CD8-positive, alpha-beta memory T cell (primary cell): ENCODE measurements around the gene FBXL19. TPM values are rescaled to one million over a fixed set of nuclear protein-coding genes. Genes with fewer than 3 reads are reported as not detected.

ENCODE experiments used
- CTCF ChIA-PET: fragments of 350-600 bp; sonication (Branson Sonifier 250); formaldehyde crosslinking; loops from one replicate; lab custom pipeline; 2021; ENCODE audit warnings: antibody characterized with exemption; lab: Charles Lee
- POLR2A ChIA-PET: fragments of 350-600 bp; sonication (Branson Sonifier 250); formaldehyde crosslinking; loops from one replicate; lab custom pipeline; 2021; ENCODE audit warnings: antibody characterized with exemption; lab: Charles Lee
- DNase-seq, 5 donors: peaks; one replicate each; pipeline versions ENCODE4 v3.0.0 to v3.0.0-alpha.2; 2020 to 2022; ENCODE audit warnings: mixed read lengths in 1 of 5
- H3K27ac ChIP-seq: one replicate; pipeline ENCODE4 v1.7.0; 2013; ENCODE audit warnings: low read depth, mild to moderate bottlenecking, low read length, moderate library complexity
- H3K27me3 ChIP-seq: 2 replicates; pipeline ENCODE4 v1.7.0; 2013; ENCODE audit warnings: low read length, mild to moderate bottlenecking; ENCODE audit not compliant: insufficient read depth, poor library complexity, severe bottlenecking
- H3K36me3 ChIP-seq: 2 replicates; pipeline ENCODE4 v1.7.0; 2013; ENCODE audit warnings: mild to moderate bottlenecking, low read length, moderate library complexity; ENCODE audit not compliant: insufficient read depth
- H3K4me1 ChIP-seq: 2 replicates; pipeline ENCODE4 v1.7.0; 2013; ENCODE audit warnings: mild to moderate bottlenecking, low read length, moderate library complexity; ENCODE audit not compliant: insufficient read depth
- H3K4me3 ChIP-seq: 2 replicates; pipeline ENCODE4 v1.7.0; 2013; ENCODE audit warnings: mild to moderate bottlenecking, low read length
- H3K9me3 ChIP-seq: 2 replicates; pipeline ENCODE4 v1.7.0; 2013; ENCODE audit warnings: mild to moderate bottlenecking, low read length
- H3K27ac Mint-ChIP-seq, 8 donors: one replicate each; pipeline ENCODE4 v1.8.0; 2020 to 2021; ENCODE audit warnings: mixed read lengths in 8 of 8, mild to moderate bottlenecking in 6 of 8, inconsistent platforms in 3 of 8, moderate library complexity in 3 of 8
- H3K27me3 Mint-ChIP-seq, 2 donors: one replicate each; pipeline ENCODE4 v1.8.0; 2020 to 2021; ENCODE audit warnings: mixed read lengths in 2 of 2, mild to moderate bottlenecking in 1 of 2, moderate library complexity in 1 of 2
- H3K36me3 Mint-ChIP-seq, 3 donors: one replicate each; pipeline ENCODE4 v1.8.0; 2020 to 2021; ENCODE audit warnings: mixed read lengths in 3 of 3, inconsistent platforms in 1 of 3, mild to moderate bottlenecking in 1 of 3
- H3K4me1 Mint-ChIP-seq, 3 donors: one replicate each; pipeline ENCODE4 v1.8.0; 2020 to 2021; ENCODE audit warnings: mixed read lengths in 3 of 3, inconsistent platforms in 1 of 3, mild to moderate bottlenecking in 1 of 3
- H3K4me3 Mint-ChIP-seq, 7 donors: one replicate each; pipeline ENCODE4 v1.8.0; 2020 to 2021; ENCODE audit warnings: mixed read lengths in 7 of 7, mild to moderate bottlenecking in 6 of 7, moderate library complexity in 4 of 7, inconsistent platforms in 2 of 7
- H3K9me3 Mint-ChIP-seq, 5 donors: one replicate each; pipeline ENCODE4 v1.8.0; 2020 to 2022; ENCODE audit warnings: mixed read lengths in 5 of 5, mild to moderate bottlenecking in 3 of 5, moderate library complexity in 2 of 5, inconsistent platforms in 1 of 5
- polyA plus RNA-seq: library from polyadenylated mRNA; unstranded; fragments of 300-500 nt; fragmentation: Illumina TruSeq; gene quantifications from one replicate; pipeline ENCODE4 v1.2.3, GENCODE V29; 2021
- total RNA-seq, 2 experiments: library from RNA; stranded (reverse); gene quantifications; one replicate each; pipeline ENCODE4 v1.2.3, GENCODE V29; 2021

Gene FBXL19
- total and polyA plus RNA-seq, 3 experiments from 2014 or later, result 0.25 to 29.2 (median 28.7) TPM

DNA sequence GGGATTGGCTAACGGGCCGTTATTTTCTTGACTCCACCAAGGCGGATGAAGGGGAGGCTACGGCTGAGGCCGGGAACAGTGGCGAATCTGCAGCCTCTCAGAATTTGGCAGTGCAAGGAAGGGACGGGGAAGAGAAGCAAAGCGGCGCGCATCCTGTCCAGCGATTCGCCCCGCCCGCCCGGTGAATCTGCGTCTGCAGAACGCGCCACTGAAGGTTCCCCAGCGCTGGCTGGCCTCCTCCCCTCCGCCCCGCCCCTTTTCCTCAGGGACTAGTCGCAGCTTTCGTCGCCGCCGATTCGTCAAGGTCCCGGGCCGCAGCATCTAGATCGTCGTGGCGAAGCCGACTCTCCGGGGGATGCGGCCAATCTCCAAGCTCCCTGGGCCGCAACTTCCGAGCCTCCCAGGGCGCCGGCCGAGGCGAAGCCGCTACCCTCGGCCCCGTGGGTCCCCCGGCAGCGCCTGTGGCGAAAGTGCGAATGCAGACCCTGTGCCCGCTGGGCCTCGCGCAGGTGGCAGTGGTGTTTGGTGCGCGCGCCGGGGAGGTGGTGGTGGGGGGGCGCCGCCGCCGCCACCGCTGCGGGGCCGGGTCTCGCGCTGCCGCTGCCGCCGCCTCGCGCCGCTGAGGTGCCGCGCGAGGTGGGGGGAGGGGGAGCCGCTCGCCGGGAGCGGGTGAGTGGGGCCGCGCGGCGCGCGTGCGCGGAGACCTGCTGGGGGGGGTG lies 34.2 kb downstream of the FBXL19 start, which contains the start of gene SETD1A:
TSS of gene SETD1A (plus strand) at position 299 of the 719 bp plus-strand sequence. CDS start 978 bp downstream, outside the sequence.
- Histone ChIP-seq H3K4me1 (peaks cover 24% of the 10 kb centered on the region), H3K9me3 (no peaks in the 10 kb centered on the region), H3K27me3 (no peaks in the 10 kb centered on the region), H3K27ac (peak within 1 kb of the TSS; percentile 96), H3K36me3 (peaks cover 22% of the 10 kb centered on the region), H3K4me3 (peak within 1 kb of the TSS; percentile 98)
- ChIA-PET CTCF (no interaction called here), POLR2A (interaction anchor here (0.5 to 1.1 kb wide), 3 partner anchors 116 to 185 kb away, joined by 3 to 4 read pairs (median 3); partner anchors contain the start of genes KAT8 and ZNF668)
- peak; percentile 94 to 98 (median 97) for DNase-seq
- Mint-ChIP-seq H3K4me1 (peaks cover 26 to 41% (median 27%) of the 10 kb centered on the region in 3 donors), H3K27me3 (no peaks in the 10 kb centered on the region), H3K36me3 (peaks cover 0 to 44% (median 9%) of the 10 kb centered on the region in 3 donors), H3K4me3 (peak within 1 kb of the TSS; percentile 93 to 99 (median 97)), H3K27ac (peak within 1 kb of the TSS; percentile 97 to 100 (median 98)), H3K9me3 (no peaks in the 10 kb centered on the region)

DNA sequence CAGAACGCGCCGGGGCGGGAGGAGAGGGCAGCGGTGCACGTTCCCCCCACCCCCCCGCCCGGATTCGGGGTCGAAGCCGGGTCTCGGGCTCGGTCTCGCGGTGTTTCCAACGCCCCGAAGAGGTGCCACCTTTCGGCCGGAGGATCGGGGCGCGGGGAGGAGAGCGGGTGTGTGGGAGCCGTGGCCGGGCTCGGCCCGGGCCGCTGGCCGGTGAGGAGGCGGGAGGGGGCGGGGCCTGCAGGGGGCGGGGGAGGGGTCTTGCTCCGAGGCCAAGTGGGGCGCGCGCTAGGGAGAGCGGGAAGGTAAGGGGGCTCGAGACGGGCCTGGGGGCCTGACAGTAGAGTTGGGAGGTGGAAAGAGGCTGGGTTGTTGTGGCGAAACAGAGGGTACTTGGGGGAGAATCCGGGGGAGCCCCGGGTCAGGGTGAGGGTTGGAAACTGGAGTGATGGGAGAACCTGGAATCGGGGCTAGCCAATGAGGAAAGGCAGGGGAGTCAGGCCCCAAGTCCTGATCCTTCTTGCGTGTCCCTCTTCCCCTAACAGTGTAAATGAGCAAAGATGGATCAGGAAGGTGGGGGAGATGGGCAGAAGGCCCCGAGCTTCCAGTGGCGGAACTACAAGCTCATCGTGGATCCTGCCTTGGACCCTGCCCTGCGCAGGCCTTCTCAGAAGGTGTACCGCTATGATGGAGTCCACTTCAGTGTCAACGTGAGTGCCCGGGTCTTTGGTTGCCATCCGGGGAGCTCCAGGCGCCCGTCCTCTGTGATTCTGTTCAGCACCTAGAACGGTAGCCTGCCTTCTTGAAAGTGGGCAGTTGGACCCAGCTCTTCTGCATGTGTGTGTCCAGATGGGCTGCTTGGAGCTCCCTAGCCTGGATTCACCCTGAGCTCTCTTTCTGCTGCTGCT lies 35.1 kb downstream of the FBXL19 start:
- peaks cover 24% of the 10 kb centered on the region for H3K4me1 ChIP-seq
- H3K27ac Mint-ChIP-seq, result peak overlapping the region; percentile 84 to 96 (median 93)
- H3K36me3 ChIP-seq, result peaks cover 29% of the 10 kb centered on the region
- H3K9me3 ChIP-seq, result no peaks in the 10 kb centered on the region
- ChIA-PET POLR2A (interaction anchor here (1.1 kb wide), 1 partner anchor 184 kb away, joined by 4 read pairs; no protein-coding TSS in a partner anchor), CTCF (interaction anchor here (0.9 to 1.0 kb wide), 3 partner anchors 26 to 145 kb away, joined by 3 to 5 read pairs (median 4); partner anchors contain the start of gene HSD3B7)
- H3K4me1 Mint-ChIP-seq, result peaks cover 27 to 44% (median 28%) of the 10 kb centered on the region in 3 donors
- H3K9me3 Mint-ChIP-seq, result no peaks in the 10 kb centered on the region
- peaks cover 0 to 52% (median 14%) of the 10 kb centered on the region in 3 donors for H3K36me3 Mint-ChIP-seq
- peak overlapping the region; percentile 57 for H3K27ac ChIP-seq
- peak overlapping the region; percentile 40 for H3K4me3 ChIP-seq
- peak overlapping the region; percentile 85 to 93 (median 88) for H3K4me3 Mint-ChIP-seq
- DNase-seq, result peak in 1 of 5 donors; percentile 57
- no peaks in the 10 kb centered on the region for H3K27me3 Mint-ChIP-seq
- H3K27me3 ChIP-seq, result no peaks in the 10 kb centered on the region

DNA sequence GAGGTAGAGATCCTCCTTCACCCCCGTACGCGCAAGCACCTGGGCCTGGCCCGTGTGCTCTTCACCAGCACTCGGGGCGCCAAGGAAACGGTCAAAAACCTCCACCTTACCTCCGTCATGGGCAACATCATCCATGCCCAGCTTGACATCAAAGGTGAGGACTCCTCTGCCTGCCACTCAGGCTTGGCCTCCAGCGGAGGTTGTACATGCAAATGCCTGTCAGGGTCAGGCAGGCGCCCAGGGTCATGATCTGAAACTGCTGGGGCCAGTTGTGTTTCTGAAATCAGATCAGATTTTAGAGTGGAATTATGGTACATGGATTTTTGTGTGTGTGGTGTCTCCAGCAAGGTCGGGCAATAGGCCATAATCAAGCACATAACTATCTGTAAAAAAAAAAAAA lies 38.0 kb downstream of the FBXL19 start:
- no peak for DNase-seq
- ChIA-PET POLR2A (no interaction called here), CTCF (no interaction called here)
- no peaks in the 10 kb centered on the region for H3K27me3 ChIP-seq
- H3K9me3 ChIP-seq, result no peaks in the 10 kb centered on the region
- no peak overlapping the region for H3K4me3 ChIP-seq
- peaks cover 23 to 39% (median 25%) of the 10 kb centered on the region in 3 donors for H3K4me1 Mint-ChIP-seq
- H3K27me3 Mint-ChIP-seq, result no peaks in the 10 kb centered on the region
- H3K36me3 ChIP-seq, result peaks cover 35% of the 10 kb centered on the region
- H3K9me3 Mint-ChIP-seq, result no peaks in the 10 kb centered on the region
- no peak overlapping the region for H3K27ac ChIP-seq
- H3K36me3 Mint-ChIP-seq, result peaks cover 0 to 79% (median 20%) of the 10 kb centered on the region in 3 donors
- H3K27ac Mint-ChIP-seq, result peak overlapping the region in 1 of 8 donors; percentile 96
- peak overlapping the region in 1 of 7 donors; percentile 67 for H3K4me3 Mint-ChIP-seq
- peaks cover 23% of the 10 kb centered on the region for H3K4me1 ChIP-seq

DNA sequence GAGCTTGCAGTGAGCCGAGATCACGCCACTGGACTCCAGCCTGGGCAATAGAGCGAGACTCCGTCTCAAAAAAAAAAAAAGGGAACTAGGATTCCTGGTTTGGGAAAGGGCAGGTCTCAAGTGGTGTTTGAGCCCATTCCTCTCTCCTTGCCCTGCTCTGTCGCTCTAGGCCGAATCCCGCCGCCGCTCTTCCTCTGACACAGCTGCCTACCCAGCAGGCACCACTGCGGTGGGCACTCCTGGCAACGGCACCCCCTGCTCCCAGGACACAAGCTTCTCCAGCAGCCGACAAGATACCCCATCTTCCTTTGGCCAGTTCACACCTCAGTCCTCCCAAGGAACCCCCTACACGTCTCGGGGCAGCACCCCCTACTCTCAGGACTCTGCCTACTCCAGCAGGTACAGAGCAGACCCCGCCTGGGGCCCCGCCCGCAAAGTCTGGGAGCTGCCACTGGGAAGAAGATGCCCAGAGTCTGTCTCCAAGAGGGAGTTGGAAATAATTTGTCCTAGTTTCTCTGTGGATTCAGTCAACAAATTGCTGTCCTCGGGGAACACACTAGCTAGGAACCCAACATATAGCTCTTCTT lies 40.6 kb downstream of the FBXL19 start:
- ChIA-PET POLR2A (no interaction called here), CTCF (interaction anchor here (0.9 to 1.6 kb wide), 3 partner anchors 22 to 497 kb away, joined by 3 to 4 read pairs (median 3); no protein-coding TSS in a partner anchor)
- no peaks in the 10 kb centered on the region for H3K9me3 ChIP-seq
- Mint-ChIP-seq H3K36me3 (peaks cover 6 to 86% (median 27%) of the 10 kb centered on the region in 3 donors), H3K27me3 (no peaks in the 10 kb centered on the region), H3K4me3 (no peak overlapping the region), H3K4me1 (peaks cover 15 to 26% (median 20%) of the 10 kb centered on the region in 3 donors), H3K9me3 (no peaks in the 10 kb centered on the region), H3K27ac (peak overlapping the region in 1 of 8 donors; percentile 23)
- no peak for DNase-seq
- H3K27me3 ChIP-seq, result no peaks in the 10 kb centered on the region
- H3K36me3 ChIP-seq, result peaks cover 39% of the 10 kb centered on the region
- no peak overlapping the region for H3K4me3 ChIP-seq
- no peak overlapping the region for H3K27ac ChIP-seq
- peaks cover 10% of the 10 kb centered on the region for H3K4me1 ChIP-seq

DNA sequence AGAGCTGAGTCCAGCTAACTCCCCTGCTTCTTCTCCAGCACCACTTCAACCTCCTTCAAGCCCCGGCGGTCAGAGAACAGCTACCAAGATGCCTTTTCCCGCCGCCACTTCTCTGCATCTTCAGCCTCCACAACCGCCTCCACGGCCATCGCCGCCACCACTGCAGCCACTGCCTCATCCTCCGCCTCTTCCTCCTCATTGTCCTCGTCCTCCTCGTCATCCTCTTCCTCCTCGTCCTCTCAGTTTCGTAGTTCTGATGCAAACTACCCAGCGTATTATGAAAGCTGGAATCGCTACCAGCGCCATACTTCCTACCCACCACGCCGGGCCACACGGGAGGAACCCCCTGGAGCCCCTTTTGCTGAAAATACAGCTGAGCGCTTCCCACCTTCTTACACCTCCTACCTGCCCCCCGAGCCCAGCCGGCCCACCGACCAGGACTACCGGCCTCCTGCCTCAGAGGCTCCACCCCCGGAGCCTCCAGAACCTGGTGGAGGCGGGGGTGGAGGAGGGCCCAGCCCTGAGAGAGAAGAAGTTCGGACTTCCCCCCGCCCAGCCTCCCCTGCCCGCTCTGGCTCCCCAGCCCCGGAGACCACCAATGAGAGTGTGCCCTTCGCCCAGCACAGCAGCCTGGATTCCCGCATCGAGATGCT lies 41.3 kb downstream of the FBXL19 start:
- Mint-ChIP-seq H3K4me3 (no peak overlapping the region), H3K27me3 (no peaks in the 10 kb centered on the region), H3K4me1 (peaks cover 8 to 19% (median 13%) of the 10 kb centered on the region in 3 donors), H3K27ac (peak overlapping the region in 1 of 8 donors; percentile 23), H3K36me3 (peaks cover 6 to 86% (median 28%) of the 10 kb centered on the region in 3 donors), H3K9me3 (no peaks in the 10 kb centered on the region)
- ChIA-PET CTCF (interaction anchor here (0.9 to 1.6 kb wide), 3 partner anchors 23 to 497 kb away, joined by 3 to 4 read pairs (median 3); no protein-coding TSS in a partner anchor), POLR2A (no interaction called here)
- Histone ChIP-seq H3K27me3 (no peaks in the 10 kb centered on the region), H3K9me3 (no peaks in the 10 kb centered on the region), H3K4me3 (no peak overlapping the region), H3K27ac (no peak overlapping the region), H3K36me3 (peaks cover 44% of the 10 kb centered on the region), H3K4me1 (peaks cover 5% of the 10 kb centered on the region)
- no peak for DNase-seq

DNA sequence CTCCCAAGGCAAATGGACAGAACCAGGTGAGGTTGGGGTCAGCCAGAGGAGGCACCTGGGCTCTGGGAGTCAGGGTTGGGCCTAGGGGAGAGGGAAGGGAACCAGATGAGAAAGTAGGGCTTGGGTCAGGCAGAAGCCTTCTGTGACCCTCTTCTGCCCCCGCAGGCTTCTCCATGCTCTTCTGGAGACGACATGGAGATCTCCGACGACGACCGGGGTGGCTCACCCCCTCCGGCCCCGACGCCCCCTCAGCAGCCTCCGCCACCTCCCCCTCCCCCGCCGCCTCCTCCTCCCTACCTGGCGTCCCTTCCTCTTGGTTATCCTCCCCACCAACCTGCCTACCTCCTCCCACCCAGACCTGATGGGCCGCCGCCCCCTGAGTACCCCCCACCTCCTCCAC lies 42.1 kb downstream of the FBXL19 start:
- POLR2A ChIA-PET, result no interaction called here

More for the DNA sequence above, 42.1 kb downstream of the FBXL19 start:
- no peak overlapping the region for H3K4me3 ChIP-seq
- Mint-ChIP-seq H3K27ac (peak overlapping the region in 1 of 8 donors; percentile 43), H3K4me1 (peaks cover under 1 to 12% (median 6%) of the 10 kb centered on the region in 3 donors), H3K27me3 (no peaks in the 10 kb centered on the region), H3K36me3 (peaks cover 8 to 81% (median 22%) of the 10 kb centered on the region in 3 donors), H3K4me3 (no peak overlapping the region), H3K9me3 (no peaks in the 10 kb centered on the region)
- DNase-seq, result no peak
- no peak overlapping the region for H3K27ac ChIP-seq
- H3K27me3 ChIP-seq, result no peaks in the 10 kb centered on the region
- peaks cover 38% of the 10 kb centered on the region for H3K36me3 ChIP-seq
- H3K9me3 ChIP-seq, result no peaks in the 10 kb centered on the region
- CTCF ChIA-PET, result interaction anchor here (1.6 kb wide), 1 partner anchor 177 kb away, joined by 3 read pairs; no protein-coding TSS in a partner anchor
- H3K4me1 ChIP-seq, result no peaks in the 10 kb centered on the region
